Suprapubic skin (tissue), 4 donors: Measurements from ENCODE around the gene FAM174B.

ENCODE experiments used
- CTCF ChIP-seq, 2 donors: fragments of 200-600 bp in 1 of 2; fragments of 450-650 bp in 1 of 2; sonication (generic) in 1 of 2; IDR thresholded peaks; one replicate each; pipeline ENCODE4 v1.5.1; 2016 to 2019; ENCODE audit warnings: antibody characterized with exemption in 2 of 2, mild to moderate bottlenecking in 1 of 2, moderate library complexity in 1 of 2
- EP300 ChIP-seq: sonication (generic); formaldehyde crosslinking; IDR thresholded peaks from one replicate; pipeline ENCODE4 v1.6.1; 2017; ENCODE audit warnings: antibody characterized with exemption
- POLR2A ChIP-seq, 2 donors: fragments of 450-650 bp; IDR thresholded peaks; one replicate each; pipeline ENCODE4 v1.6.1; 2017; ENCODE audit warnings: antibody characterized with exemption in 2 of 2, mild to moderate bottlenecking in 2 of 2, moderate library complexity in 2 of 2
- POLR2AphosphoS5 ChIP-seq, 3 donors: sonication (generic); formaldehyde crosslinking; IDR thresholded peaks; one replicate each; pipeline ENCODE4 v1.6.1; 2017; ENCODE audit warnings: antibody characterized with exemption in 3 of 3

DNA sequence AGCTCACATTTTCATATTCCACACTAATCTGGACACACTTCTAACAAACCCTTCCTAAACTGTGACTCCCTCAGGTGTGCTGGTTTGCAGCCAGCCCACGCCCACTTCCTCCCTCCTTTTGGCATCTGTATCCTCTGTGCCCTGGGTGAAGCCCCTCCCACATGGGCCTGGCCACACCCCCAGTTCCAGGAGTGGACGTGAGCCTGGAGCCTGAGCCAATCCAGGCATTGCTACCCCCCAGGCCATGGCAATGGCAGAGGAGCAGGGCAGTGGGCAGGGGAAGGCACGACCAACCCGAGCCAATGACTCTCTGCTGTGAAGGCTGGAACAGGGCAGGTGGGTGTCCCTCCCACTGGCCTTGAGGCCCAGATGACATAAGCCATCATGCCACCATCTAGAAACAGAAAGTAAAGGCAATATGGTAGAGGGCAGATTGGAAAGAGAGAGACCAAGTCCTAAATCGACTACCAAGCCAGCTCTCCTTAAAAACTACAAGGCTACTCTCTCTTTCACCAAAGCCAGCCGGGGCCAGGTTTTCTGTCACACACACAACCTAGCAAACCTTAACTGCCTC is 18.6 kb downstream of the FAM174B start:
- TF ChIP-seq EP300 (no peak), POLR2A (IDR thresholded peaks at IDR 0.05) (no peak), CTCF (IDR thresholded peaks at IDR 0.05) (no peak), POLR2AphosphoS5 (IDR thresholded peaks at IDR 0.05) (no peak)
